ENCODE results near the gene IARS2. TPM values are rescaled to one million over a fixed set of nuclear protein-coding genes. Genes with fewer than 3 reads are reported as not detected.

The IARS2 gene
- total RNA-seq, 1 experiment from 2014 or later: 72.9 TPM

DNA sequence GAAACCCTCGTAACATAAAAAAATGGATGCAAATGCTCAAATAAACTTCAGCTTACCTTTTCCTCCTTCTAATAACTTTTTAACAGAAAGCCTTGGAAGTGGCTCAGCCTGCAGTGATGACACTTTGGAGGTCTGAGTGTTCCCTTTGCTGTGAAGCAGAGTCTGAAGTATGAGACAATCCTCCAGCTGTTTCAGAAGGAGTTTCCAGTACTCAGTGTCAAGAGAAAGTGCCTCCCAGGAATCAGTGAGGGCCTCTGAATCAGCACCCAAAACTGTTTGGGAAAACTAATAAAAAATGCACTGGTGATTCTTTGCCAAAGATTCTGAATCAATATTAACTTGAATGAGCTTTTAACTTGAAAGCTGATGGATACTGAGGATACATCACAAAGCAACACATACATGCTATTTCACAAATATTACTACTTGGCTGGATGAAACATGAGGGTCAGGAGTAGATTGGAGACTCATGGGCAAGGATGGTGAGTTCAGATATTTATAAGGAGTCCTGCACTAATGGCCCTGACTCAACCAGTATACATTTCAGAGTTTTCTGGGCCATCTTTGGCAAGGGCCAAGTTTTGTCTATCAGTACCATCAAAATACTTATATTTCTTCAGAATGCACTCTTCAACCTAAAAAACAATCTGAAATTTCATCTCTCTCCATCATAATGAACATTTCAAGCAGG, 77.0 kb downstream of the IARS2 start:
- Histone ChIP-seq H2BK20ac (ENCODE audit: low read depth, low read length, poor library complexity, severe bottlenecking) (no peak overlapping the region), H3K56ac (ENCODE audit: insufficient read length, low read depth, low read length) (no peak overlapping the region), H4K8ac (replicated peaks; ENCODE audit: insufficient read length, low read depth, low read length) (no peak overlapping the region), H3K4me1 (ENCODE audit: insufficient read depth, low read length) (no peaks in the 10 kb centered on the region), H2BK12ac (ENCODE audit: insufficient read length, low read depth, low read length) (no peak overlapping the region), H2AFZ (ENCODE audit: low read length) (no peak overlapping the region), H4K20me1 (ENCODE audit: control insufficient read depth, insufficient read depth, insufficient read length) (no peaks in the 10 kb centered on the region), H3K27me3 (ENCODE audit: insufficient read depth, low read length) (no peaks in the 10 kb centered on the region), H3T11ph (ENCODE audit: low read length) (no peak overlapping the region), H2AK5ac (ENCODE audit: insufficient read length, low read length) (no peak overlapping the region), H3K14ac (ENCODE audit: insufficient read depth, low read length) (no peak overlapping the region), H2BK15ac (ENCODE audit: low read depth, low read length) (no peak overlapping the region), H2BK5ac (ENCODE audit: insufficient read length, low read length) (no peak overlapping the region), H3K4ac (ENCODE audit: low read depth, low read length) (no peak overlapping the region), H4K5ac (ENCODE audit: insufficient read length, low read depth, low read length) (no peak overlapping the region), H3K18ac (ENCODE audit: insufficient read length, low read depth, low read length) (no peak overlapping the region), H3K23ac (ENCODE audit: insufficient read length, low read depth, low read length) (no peak overlapping the region), H3K27ac (ENCODE audit: insufficient read length, low read depth, low read length) (no peak overlapping the region), H3K79me2 (ENCODE audit: insufficient read depth, low read length) (no peaks in the 10 kb centered on the region), H3K9ac (ENCODE audit: extremely low read depth, insufficient read length, low read length) (no peak overlapping the region), H4K91ac (ENCODE audit: insufficient read length, low read depth, low read length) (no peak overlapping the region), H2BK120ac (ENCODE audit: low read depth, low read length, poor library complexity, severe bottlenecking) (no peak overlapping the region), H3K23me2 (ENCODE audit: insufficient read length, low read depth, low read length, poor library complexity, severe bottlenecking) (no peaks in the 10 kb centered on the region), H3K9me3 (ENCODE audit: control insufficient read depth, low read depth, low read length) (no peaks in the 10 kb centered on the region), H3K4me2 (ENCODE audit: insufficient read depth, insufficient read length, low read length) (no peak overlapping the region), H3K79me1 (ENCODE audit: insufficient read depth, low read depth, low read length, poor library complexity, severe bottlenecking) (no peaks in the 10 kb centered on the region)
- peaks cover 39 to 59% (median 58%) of the 10 kb centered on the region in 3 experiments; a peak in 6 of 7 replicates for H3K36me3 Mint-ChIP-seq (ENCODE audit: insufficient read depth in 1 of 3, low read depth in 3 of 3)
- DNase-seq: no peak
- no peaks in the 10 kb centered on the region for H3K4me1 Mint-ChIP-seq
- H3K9me3 Mint-ChIP-seq: no peaks in the 10 kb centered on the region
- H3K27ac Mint-ChIP-seq: no peak overlapping the region
- H3K4me3 Mint-ChIP-seq: no peak overlapping the region
- TF ChIP-seq, protein P1, sequence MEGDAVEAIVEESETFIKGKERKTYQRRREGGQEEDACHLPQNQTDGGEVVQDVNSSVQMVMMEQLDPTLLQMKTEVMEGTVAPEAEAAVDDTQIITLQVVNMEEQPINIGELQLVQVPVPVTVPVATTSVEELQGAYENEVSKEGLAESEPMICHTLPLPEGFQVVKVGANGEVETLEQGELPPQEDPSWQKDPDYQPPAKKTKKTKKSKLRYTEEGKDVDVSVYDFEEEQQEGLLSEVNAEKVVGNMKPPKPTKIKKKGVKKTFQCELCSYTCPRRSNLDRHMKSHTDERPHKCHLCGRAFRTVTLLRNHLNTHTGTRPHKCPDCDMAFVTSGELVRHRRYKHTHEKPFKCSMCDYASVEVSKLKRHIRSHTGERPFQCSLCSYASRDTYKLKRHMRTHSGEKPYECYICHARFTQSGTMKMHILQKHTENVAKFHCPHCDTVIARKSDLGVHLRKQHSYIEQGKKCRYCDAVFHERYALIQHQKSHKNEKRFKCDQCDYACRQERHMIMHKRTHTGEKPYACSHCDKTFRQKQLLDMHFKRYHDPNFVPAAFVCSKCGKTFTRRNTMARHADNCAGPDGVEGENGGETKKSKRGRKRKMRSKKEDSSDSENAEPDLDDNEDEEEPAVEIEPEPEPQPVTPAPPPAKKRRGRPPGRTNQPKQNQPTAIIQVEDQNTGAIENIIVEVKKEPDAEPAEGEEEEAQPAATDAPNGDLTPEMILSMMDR (conservative IDR thresholded peaks at IDR 0.05): no peak
- WGBS (ENCODE audit: extremely low coverage, insufficient read length, low lambda C conversion rate): no CpG with 5 or more reads among the region's 1 CpG
- no peaks in the 10 kb centered on the region for H3K27me3 Mint-ChIP-seq (ENCODE audit: low read depth)
